ENCODE results near the gene LRP8. TPM values are rescaled to one million over a fixed set of nuclear protein-coding genes. Genes with fewer than 3 reads are reported as not detected.

Gene LRP8
- polyA plus RNA-seq, 1 donor (not counting 4 experiments of a cell fraction or from before 2014, with no cell fraction given), result 31.0 TPM

DNA sequence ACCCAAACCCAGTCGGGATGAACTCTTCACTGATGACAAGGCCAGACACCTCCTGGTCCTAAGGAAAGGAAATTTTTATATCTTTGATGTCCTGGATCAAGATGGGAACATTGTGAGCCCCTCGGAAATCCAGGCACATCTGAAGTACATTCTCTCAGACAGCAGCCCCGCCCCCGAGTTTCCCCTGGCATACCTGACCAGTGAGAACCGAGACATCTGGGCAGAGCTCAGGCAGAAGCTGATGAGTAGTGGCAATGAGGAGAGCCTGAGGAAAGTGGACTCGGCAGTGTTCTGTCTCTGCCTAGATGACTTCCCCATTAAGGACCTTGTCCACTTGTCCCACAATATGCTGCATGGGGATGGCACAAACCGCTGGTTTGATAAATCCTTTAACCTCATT lies 117.5 kb downstream of the LRP8 start:
- Histone ChIP-seq H3K9me1 (ENCODE audit: control insufficient read depth, extremely low read depth, insufficient read depth, low read length) (no peaks in the 10 kb centered on the region), H3K4me1 (ENCODE audit: control insufficient read depth, extremely low read depth, insufficient read depth, low read length) (no peaks in the 10 kb centered on the region), H3K9ac (ENCODE audit: control insufficient read depth, extremely low read depth, insufficient read depth, low read length) (no peak overlapping the region), H3K9me3 (ENCODE audit: control insufficient read depth, low read depth, low read length) (no peaks in the 10 kb centered on the region), H3K4me3 (ENCODE audit: control insufficient read depth in 2 of 3, extremely low read depth in 1 of 3, insufficient read depth in 2 of 3, low read depth in 1 of 3, low read length in 3 of 3) (no peak overlapping the region), H3K27me3 (ENCODE audit: control insufficient read depth, extremely low read depth, insufficient read depth, low read length) (no peaks in the 10 kb centered on the region), H3K36me3 (ENCODE audit: control insufficient read depth in 2 of 2, extremely low read depth in 1 of 2, insufficient read depth in 2 of 2, low read length in 2 of 2) (peaks cover 20 to 24% of the 10 kb centered on the region in 2 experiments), H3K79me2 (ENCODE audit: control insufficient read depth, insufficient read depth, low read length) (no peaks in the 10 kb centered on the region), H3K4me2 (ENCODE audit: control insufficient read depth, extremely low read depth, insufficient read depth, low read depth, low read length) (no peak overlapping the region), H3K27ac (ENCODE audit: control insufficient read depth, insufficient read depth, low read length) (no peak overlapping the region), H2AFZ (ENCODE audit: control insufficient read depth, low read length) (no peak overlapping the region), H4K20me1 (ENCODE audit: control insufficient read depth, extremely low read depth, insufficient read depth, low read length) (no peaks in the 10 kb centered on the region)
- TF ChIP-seq, protein P1, sequence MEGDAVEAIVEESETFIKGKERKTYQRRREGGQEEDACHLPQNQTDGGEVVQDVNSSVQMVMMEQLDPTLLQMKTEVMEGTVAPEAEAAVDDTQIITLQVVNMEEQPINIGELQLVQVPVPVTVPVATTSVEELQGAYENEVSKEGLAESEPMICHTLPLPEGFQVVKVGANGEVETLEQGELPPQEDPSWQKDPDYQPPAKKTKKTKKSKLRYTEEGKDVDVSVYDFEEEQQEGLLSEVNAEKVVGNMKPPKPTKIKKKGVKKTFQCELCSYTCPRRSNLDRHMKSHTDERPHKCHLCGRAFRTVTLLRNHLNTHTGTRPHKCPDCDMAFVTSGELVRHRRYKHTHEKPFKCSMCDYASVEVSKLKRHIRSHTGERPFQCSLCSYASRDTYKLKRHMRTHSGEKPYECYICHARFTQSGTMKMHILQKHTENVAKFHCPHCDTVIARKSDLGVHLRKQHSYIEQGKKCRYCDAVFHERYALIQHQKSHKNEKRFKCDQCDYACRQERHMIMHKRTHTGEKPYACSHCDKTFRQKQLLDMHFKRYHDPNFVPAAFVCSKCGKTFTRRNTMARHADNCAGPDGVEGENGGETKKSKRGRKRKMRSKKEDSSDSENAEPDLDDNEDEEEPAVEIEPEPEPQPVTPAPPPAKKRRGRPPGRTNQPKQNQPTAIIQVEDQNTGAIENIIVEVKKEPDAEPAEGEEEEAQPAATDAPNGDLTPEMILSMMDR (optimal IDR thresholded peaks at IDR 0.05 in 1 of 3, IDR thresholded peaks at IDR 0.05 in 1 of 3, conservative IDR thresholded peaks at IDR 0.05 in 1 of 3; ENCODE audit: extremely low read depth in 1 of 3, insufficient read depth in 2 of 3, low read length in 3 of 3), result no peak
- TF ChIP-seq EZH2 (IDR thresholded peaks at IDR 0.05; ENCODE audit: low read length), result no peak
- DNase-seq (ENCODE audit: low read depth, low spot score), result no peak
- dilution Hi-C loops (cut with MboI; ENCODE audit: extremely low pct_ligation_motif_present, low sequenced_read_pairs), result no loop called here
- FAIRE-seq, result no peak

DNA sequence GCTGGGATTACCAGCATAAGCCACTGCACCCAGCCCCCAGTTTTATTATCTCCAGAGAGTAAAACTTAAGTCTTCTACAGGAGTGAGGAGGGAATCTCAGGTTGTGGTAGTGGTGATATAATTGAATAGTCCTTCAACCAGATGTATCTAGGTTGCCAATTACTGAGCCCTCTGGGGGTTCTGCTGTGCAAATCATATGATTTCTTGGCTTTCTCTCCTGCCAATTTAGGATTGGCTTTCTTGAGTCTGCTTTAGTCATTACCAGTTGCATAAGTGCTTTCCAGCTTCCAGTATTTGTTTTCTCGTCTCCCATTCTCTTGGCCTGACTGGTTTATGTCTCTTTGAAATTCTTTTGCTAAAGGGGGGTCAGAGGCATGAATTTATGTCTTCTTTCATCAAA lies 120.1 kb downstream of the LRP8 start:
- no peaks in the 10 kb centered on the region for H4K20me1 ChIP-seq (ENCODE audit: control insufficient read depth, extremely low read depth, insufficient read depth, low read length)
- no peaks in the 10 kb centered on the region for H3K4me1 ChIP-seq (ENCODE audit: control insufficient read depth, extremely low read depth, insufficient read depth, low read length)
- no peaks in the 10 kb centered on the region for H3K9me3 ChIP-seq (ENCODE audit: control insufficient read depth, low read depth, low read length)
- no peak for TF ChIP-seq EZH2 (IDR thresholded peaks at IDR 0.05; ENCODE audit: low read length)
- TF ChIP-seq, protein P1 (optimal IDR thresholded peaks at IDR 0.05 in 1 of 3, IDR thresholded peaks at IDR 0.05 in 1 of 3, conservative IDR thresholded peaks at IDR 0.05 in 1 of 3; ENCODE audit: extremely low read depth in 1 of 3, insufficient read depth in 2 of 3, low read length in 3 of 3), result no peak
- H3K27me3 ChIP-seq (ENCODE audit: control insufficient read depth, extremely low read depth, insufficient read depth, low read length), result no peaks in the 10 kb centered on the region
- dilution Hi-C loops (cut with MboI; ENCODE audit: extremely low pct_ligation_motif_present, low sequenced_read_pairs), result no loop called here
- H3K9me1 ChIP-seq (ENCODE audit: control insufficient read depth, extremely low read depth, insufficient read depth, low read length), result no peaks in the 10 kb centered on the region
- DNase-seq (ENCODE audit: low read depth, low spot score), result no peak
- peaks cover 16 to 28% of the 10 kb centered on the region in 2 experiments for H3K36me3 ChIP-seq (ENCODE audit: control insufficient read depth in 2 of 2, extremely low read depth in 1 of 2, insufficient read depth in 2 of 2, low read length in 2 of 2)
- no peak overlapping the region for H3K4me2 ChIP-seq (ENCODE audit: control insufficient read depth, extremely low read depth, insufficient read depth, low read depth, low read length)
- H3K9ac ChIP-seq (ENCODE audit: control insufficient read depth, extremely low read depth, insufficient read depth, low read length), result no peak overlapping the region
- no peak overlapping the region for H3K27ac ChIP-seq (ENCODE audit: control insufficient read depth, insufficient read depth, low read length)
- H2AFZ ChIP-seq (ENCODE audit: control insufficient read depth, low read length), result no peak overlapping the region
- no peak overlapping the region for H3K4me3 ChIP-seq (ENCODE audit: control insufficient read depth in 2 of 3, extremely low read depth in 1 of 3, insufficient read depth in 2 of 3, low read depth in 1 of 3, low read length in 3 of 3)
- H3K79me2 ChIP-seq (ENCODE audit: control insufficient read depth, insufficient read depth, low read length), result no peaks in the 10 kb centered on the region
- no peak for FAIRE-seq
